CD4-positive, alpha-beta T cell treated with Interleukin-15 for 4 hours (primary cell): ENCODE measurements around the gene RGS8.
"Not testable (repeated sequence)": the region's sequence is repeated elsewhere in the genome, so short reads cannot be mapped to it uniquely, and the experiment has no call there.

Experiments
- DNase-seq: peaks from one replicate; pipeline ENCODE4 v3.0.0-alpha.2; 2020; ENCODE audit warnings: low spot score

Gene RGS8

DNA sequence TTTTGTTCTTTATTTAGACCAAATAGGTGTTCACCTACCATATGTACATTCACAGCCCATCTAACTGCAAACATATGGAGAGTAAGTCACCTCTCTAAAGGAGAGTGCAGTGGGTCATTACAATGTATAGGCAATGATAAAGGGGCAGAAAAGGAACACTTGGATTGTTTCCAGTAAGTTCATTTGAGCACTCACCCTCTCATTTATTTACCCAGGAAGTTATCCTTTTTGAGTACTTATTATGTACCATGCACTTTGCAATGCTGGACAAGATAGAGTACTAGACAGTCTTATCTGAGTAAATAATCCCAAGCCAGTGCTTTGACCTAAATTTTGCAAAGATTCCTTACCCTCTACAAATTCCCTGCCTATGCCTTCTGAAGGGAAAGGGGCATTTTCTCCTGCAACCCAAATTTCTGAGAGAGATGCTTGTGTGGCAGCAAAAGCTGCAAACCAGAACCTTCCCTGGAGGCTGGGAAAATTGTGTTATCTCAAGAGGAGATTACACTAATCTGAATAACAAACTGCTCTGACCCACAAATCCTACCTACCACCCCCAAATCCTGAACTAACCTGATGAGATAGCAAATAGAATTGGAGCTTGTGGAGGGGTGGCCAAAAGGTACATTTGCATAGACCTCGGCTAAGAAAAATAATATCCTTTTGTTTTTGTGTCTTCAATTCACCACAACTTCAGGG lies 18.6 kb upstream of the RGS8 start:
- no peak for DNase-seq

DNA sequence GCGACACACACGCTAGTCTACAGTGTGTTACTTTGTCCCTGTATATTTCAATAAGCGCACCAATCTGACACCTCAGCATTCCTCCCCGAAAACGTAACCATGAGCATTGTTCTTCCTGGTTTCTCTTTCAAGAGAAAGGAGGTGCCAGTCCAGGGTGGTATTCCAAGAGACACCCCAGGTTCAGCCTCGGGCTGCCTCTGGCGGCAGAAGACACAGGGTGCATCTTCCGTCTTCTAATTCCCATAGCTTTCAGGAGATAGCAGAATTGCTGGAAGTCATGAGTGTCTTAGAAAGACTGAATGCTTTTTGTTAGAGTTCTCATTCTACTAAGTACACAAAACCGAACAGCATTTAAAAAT lies 15.9 kb upstream of the RGS8 start:
- no peak for DNase-seq

DNA sequence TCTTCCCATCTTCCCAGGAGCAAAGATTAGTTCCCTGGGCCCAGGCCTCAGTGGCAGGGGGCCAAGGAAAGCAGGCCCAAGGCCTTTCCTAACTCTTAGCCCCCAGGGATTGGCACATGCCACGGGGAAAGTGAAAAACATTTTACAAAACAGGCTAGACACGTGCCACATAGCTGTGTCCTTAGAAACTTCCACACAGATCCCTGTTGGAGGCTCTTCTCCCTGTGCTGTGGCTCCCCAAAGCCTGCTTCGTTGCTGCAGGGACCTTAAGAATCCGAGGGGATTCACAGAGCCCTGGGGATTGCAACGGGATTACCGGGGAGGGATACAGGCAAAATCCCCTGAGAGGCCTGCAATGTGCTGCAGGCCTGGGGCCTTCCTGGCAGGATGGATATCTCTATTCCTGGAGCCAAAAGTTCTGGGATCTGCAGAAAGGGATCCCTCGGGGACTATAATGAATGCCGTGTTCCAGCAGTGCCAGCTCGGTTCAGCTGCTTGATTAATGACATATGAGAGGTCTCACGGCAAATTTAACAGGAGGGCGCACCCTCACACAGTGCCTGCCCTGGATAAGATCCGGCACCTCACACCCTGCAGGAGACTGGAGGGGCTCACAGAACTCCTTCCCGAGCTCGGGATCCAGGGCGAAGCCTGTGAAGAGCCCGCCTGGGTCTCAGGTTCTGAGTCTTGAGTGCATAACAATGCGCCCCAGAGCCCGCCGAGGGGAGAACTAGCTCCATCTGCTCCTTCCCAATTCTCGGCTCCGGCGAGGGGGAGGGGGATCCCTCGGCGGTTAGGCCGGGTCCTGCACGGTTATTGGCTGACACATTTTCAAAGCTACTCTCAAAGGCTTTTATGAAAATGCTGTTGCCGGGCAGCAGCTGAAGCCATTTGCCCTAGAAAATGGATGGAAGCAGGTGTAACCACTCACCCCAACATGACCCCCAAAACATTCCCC lies 15.3 kb upstream of the RGS8 start:
- no peak for DNase-seq

DNA sequence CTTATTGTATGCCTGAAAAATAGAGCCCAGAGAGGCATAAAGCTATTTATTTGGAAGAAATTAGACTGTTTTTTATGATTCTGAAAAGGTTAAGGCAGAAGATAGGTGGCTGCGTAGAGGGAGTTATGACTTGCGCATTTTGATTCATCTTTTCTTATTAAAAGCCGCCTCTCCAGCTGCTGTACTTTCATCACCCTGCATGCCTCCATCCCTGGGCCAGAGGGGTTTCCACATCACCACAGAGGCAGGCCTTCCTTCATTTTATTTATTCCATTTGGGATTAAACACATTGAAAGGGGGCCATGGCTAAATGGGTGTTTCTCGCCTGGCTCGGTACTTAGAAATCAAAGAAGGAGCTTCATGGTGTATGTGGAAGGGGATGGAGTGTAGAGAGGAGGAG lies 14.6 kb upstream of the RGS8 start:
- no peak for DNase-seq

DNA sequence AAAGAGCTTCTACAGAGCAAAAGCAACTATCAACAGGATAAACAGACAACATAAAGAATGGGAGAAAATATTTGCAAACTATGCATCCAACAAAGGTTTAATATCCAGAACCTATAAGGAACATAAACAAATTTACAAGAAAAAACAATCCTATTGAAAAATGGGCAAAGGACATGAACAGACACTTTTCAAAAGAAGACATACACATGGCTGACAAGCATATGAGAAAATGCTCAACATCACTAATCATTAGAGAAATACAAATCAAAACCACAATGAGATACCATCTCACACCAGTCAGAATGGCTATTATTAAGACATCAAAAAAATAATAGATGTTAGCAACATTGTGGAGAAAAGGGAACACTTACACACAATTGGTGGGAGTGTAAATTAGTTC lies 8.8 kb upstream of the RGS8 start:
- DNase-seq: not testable (repeated sequence)

DNA sequence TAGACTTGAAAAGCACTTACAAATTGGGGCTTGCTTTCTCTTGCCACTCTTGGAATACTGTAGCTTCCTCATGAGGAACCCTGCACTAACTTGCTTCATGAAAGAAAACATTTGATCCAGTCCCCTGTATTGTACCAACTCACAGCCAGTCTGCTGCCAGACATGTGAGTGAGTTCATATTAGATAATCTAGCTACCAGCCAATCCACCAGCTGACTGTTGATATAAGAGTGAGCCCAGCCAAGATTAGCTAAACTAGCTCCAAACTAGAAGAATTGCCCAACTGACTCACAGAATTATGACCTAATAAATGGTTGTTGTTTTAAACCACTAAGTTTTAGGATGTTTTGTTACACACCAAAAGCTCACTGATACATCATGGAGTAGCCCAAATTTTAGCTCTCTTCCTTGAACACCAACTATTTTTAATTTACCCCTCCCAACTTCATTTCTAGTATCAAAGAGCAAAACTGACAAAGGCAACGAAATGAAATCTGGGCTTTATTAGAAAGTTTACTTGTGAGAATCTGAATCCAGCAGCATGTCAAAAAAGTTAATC lies 6.6 kb upstream of the RGS8 start:
- no peak for DNase-seq

DNA sequence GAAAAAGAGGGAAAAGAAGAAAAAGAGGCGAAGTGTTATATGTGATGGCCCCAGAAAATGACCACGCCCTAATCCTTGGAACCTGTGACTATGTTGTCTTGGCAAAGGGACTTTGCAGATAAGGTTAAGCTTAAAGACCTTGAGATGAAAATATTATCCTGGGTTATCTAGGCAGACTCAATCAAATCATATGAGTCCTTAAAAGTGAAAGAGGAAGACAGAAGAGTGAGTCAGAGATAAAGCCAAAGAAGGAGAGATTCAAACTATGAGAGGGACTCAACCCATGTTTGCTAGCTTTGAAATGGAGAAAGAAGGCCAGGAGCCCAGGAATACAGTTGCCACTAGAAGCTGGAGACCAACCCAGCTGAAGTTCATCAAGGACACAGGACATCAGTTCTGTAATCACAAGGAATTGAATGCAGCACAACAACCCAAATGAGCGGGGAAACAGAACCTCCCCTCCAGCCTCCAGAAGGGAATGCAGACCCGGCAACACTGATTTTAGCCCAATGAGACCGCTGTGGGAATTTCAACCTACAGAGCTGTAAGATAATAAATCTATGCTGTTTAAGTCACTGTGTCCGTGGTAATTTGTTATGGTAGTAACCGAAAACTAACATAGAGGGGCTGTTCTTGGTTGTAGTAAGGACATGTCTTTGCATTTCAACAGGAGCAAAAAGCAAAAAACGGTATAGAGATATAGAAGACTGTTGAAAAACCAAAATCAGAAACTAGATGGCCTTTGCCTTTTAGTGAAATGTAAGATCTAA lies 4.2 kb upstream of the RGS8 start:
- no peak for DNase-seq

DNA sequence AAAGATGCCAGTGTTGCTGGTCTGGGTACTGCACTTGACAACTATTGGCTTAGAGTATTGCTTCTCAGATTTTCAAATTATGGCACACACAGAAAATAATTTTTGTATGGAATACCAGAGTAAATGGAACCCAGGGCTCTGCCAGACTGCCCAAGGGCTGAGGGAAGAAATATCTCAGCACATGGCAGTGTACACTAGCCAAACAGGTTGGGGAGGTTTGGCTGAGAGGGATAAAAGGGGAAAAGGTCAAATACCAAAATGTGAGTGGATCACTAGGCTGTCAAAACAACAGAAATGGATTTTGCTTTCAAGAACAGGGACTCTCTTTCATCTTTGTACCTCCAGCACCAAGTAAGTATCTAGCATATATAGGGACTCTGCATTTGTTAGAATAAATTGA lies 3.0 kb upstream of the RGS8 start:
- DNase-seq: no peak

DNA sequence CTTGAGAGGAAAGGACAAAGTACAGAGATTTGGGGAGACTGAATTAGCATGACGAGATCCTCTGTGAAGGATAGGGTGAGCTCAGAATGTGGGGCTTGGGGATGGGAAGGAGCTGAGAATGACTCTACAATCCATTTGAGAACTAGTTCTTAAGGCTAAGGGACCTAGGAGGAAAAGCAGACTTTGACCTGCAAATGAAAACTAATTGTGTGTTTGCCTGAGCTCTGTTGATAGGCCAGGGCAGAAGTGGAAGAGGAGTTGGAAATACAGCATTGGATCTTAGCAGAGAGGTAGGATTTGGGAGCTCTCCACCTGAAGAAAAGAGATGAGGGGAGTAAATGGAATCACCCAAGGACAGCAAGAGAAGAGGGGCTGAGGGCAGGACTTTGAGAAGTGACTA lies 2.1 kb upstream of the RGS8 start:
- no peak for DNase-seq

DNA sequence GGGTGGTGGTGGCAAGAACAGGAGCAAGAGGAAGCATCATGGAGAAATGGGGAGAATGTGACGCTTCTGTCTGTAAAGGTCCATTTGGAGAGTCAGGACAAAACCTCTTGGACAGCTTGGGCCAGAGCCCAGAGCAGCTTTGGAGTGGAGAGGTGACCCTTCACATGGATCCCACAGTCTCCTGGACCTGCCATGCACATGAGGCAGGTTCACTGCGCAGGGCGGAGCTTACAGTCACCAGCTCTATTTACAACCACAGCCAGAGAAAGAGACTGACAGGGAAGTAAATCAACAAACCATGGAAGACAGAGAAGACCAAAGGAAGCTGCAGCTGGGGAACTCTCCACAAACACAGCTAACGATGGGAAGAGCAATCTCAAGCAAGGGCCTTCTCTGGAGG lies 828 bp upstream of the RGS8 start:
- DNase-seq: no peak

DNA sequence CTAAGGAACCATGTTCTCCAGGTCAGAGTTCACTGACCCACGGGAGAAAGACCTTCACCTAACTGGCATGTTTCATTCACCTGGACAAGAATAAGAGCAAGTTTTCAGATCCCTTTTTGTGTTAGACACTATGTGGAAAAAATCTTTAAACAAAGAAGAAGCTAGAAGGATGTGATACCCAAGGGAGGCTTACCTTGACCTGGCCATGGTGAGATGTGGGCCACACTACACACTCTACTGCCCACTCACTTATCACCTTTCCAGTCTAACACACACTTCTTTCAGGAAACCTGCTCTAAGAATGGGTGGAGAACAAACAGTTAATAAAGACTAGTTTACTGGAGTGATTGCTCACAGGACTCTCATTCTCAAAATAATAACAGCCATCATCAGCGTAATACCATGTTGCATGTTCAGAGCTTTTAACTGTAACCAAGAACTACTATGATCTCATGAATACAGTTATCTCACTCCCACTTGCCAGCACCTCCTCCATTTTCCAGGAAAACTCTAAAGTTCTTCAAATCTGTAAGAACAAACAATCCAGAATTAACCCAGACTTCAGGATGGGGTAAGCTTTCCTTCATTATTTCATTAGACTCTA lies 1.4 kb downstream of the RGS8 start:
- DNase-seq: no peak

DNA sequence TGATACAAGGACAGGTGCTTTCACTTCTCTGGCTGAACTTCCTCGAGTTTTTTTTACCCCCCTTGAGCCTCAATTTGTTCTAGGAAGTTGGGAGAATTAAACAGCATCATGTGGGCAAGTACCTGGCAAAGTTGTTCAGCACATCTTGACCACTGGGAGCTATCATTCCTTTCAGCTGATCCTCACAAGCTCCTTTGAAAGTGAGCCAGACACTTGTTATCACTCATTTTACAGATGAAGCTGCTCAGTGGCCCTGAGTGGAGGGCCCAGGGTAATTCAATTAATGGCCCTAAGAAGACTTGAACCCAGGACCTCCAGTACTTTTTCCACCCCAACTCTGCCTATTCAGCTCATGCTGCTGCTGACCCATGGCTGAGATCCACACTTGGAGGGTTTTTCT lies 2.0 kb downstream of the RGS8 start:
- DNase-seq: no peak

DNA sequence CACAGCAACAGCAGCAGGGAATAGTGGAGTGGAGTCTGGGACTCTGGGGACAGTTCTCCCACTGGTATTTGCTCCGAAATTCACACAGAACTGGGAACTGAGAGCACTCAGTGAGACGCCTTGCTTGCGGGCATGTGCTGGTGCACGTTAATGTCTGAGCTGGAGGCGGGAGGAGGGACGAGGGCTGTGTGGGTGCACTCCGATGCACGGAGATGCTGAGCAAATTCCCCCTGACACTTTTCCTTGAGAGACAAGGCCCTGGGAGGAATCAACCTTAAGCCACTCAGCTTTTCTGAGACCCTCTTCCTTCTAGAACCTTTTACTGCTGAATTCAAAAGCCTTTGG lies 2.8 kb downstream of the RGS8 start:
- no peak for DNase-seq

DNA sequence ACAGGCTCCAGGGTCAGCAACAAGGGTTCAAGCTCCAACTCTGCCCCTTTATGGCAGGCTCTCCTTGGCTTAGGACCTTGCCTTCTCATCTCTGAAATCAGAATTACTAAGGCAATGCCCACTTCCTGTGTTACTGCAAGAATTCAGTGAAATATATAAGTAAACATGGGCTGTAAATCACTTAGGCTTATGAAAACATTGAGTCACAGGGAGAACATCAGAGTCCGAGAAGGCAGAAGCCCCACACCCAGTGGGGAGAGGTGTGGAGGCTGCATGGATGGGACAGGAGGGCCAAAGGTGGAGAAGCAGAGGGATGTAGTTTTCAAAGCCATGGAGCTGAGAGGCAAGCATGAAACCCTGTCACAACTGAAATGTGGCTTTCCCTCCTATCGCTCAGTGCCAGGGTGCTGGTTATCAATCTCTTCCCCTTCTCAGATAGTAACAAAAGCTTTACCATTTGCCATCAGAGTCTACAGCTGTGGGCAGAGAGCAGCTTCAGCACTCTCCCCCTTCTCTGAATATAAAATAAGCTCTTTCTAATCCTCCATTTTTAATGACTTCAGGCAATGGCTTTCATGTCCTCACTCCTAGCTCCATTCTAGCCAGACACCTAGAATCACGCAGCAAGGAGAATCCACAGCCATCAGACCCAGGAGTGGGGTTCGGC lies 3.4 kb downstream of the RGS8 start:
- DNase-seq: no peak

DNA sequence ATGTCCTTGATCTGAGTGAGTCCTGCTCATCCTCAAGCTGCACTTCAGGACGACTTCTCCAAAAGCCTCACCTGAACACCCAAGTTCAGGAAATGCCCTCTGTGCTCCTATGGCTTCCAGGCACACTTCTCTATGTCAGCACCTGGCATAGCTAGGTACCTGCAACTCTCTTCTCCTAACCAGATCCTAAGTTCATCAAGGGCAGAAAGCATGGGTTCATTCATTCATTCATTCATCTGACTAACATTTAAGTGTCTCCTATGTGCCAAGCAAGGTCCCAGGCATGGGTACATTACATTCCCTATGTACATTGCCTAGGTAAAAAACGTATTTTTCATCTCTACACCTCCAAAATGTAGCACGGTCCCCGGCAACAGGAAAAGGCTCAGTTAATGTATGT lies 4.0 kb downstream of the RGS8 start:
- DNase-seq: no peak

DNA sequence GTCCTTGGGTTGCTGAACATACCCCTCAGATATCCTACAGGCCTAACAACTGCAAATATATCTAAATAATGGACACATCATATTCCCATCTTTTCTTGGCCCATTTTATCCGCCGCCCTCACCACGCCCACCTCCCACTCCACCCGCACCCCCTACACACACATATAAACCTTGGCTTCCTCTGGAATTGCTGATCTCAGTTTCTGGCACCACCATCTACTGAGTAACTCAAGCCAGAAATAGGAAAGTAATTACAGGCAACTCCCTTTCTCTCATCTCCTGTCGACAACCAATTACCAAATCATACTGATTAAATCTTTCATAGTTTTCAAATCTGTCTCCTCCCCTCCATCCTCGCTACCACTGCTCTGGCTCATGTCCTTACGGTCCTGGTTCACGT lies 4.7 kb downstream of the RGS8 start:
- no peak for DNase-seq

DNA sequence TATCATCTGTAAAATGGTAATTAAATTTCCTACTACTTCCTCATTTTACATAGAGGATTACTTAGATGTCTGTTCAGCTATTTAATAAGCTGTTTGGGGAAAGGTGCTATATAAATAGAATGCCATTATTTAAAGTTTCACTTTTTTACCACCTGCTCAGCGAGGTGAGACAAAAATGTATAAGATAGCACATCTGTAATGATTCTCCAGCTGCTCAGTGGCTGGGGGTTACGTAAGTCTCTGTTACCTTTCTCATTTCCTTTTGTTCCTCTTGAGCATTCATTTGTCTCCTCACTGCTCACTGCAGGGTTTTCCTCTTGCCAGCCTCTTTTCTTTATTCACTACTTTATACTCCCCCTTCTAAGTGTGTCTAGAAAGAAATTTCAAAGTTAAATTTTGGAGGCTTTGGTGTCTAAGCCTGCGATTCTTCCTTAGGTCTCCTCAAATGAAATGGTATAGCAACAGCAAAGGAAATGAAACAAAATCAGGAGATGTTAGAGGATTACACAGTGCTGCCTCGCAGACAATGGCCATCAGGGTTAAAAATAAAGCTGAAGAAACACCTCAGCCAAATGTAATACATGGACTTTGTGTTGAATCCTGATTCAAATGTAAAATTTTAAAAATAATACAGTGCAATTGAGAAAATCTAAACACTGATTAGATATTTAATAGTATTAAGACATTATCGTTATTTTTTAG lies 6.8 kb downstream of the RGS8 start:
- no peak for DNase-seq

DNA sequence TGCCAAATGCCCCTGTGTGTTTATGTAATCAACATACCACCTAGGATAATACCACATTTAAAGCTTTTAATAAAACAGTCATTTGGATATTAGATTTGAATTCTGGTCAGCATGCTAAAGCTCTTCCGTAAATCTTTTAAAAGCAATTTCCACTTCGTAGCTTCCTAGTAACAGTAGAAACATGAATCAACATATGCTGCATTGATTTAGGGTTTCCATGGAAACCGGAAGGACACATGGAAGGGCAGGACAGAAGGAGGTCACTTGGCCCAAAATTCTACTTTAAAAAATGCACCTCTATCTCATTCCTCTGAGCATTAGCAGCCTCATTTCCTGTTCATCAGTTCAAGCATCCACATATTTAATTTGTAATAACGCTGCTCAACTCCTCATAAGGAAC lies 8.1 kb downstream of the RGS8 start:
- no peak for DNase-seq

DNA sequence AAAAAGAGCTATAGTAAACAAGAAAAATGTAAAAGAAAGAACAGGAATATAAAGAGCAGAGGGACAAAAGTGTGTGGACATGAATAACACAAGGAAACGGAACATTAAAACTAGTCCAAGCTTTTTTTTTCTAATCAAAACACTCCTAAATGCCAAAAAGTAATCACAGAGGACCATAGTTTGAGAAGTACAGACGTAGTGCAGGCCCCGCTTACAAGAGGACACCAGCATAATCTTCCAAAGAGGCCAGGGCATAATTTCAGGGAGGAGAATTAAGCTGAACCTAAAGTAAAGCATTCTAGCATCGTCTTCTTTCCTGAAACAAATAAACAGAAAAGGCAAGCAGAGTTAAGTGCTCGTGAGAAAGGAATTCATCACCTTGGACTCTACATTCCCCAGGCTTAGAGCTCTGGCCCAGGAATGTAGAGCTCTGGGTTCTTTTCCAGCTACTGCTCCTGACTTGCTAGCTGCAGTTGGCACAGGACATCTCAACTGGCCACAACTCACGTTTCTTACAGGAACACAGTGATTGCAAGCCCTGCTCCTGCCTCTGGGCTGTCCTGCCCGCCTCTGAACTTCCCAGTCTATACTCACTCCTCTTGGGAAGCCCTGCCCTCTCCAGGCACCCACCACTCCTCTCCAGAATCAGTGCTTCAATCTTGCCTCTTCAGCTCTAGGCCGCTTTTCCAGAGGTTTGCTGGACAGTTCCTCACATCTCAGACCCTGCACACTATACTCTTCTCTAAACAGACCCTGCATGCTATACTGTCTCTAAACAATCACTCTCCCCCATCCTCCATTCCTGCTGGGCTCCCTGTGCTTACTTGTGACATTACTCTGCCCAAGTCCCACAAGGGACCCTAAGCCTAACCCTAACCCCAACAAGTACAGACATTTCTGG lies 9.8 kb downstream of the RGS8 start:
- DNase-seq: no peak

DNA sequence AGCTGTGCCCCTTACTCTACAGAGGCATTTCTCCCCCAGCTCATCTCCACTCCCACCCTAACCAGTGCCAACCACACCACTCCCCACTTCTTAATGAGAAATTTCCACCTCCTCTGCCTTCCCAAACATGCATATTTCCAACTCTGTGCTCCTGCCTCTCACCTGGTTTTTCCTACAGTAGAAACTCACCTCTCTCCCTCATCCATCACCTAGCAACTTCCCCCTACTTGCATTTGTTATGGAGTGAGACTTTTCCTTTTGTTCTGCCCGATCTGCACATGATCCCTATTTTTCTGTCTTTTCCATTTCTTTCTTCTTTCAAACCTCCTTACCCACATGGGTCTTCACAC lies 11.9 kb downstream of the RGS8 start:
- DNase-seq: no peak
